HG03469 (cell line): ENCODE results near the gene TRIP4.
"Not testable (repeated sequence)": the region's sequence is repeated elsewhere in the genome, so short reads cannot be mapped to it uniquely, and the experiment has no call there.

Experiments used
- ATAC-seq: cut with Tn5 transposase; IDR thresholded peaks from one replicate; pipeline ENCODE4 v1.9.1; 2021; ENCODE audit warnings: mild to moderate bottlenecking, moderate library complexity, moderate number of reproducible peaks; ENCODE audit not compliant: unreplicated experiment

The TRIP4 gene

GRCh38 chr15:64478863-64479262, 91.2 kb downstream of the TRIP4 start:
- ATAC-seq = no peak

- no peak for ATAC-seq
Measured at GRCh38 chr15:64480891-64481290, 93.3 kb downstream of the TRIP4 start.

- ATAC-seq = no peak
Measured at GRCh38 chr15:64483749-64484148, 96.1 kb downstream of the TRIP4 start.

- ATAC-seq = no peak
Measured at GRCh38 chr15:64485796-64486195, 98.2 kb downstream of the TRIP4 start.

GRCh38 chr15:64490598-64491259, 103.1 kb downstream of the TRIP4 start:
- ATAC-seq = no peak

GRCh38 chr15:64493641-64494040, 106.0 kb downstream of the TRIP4 start:
- no peak for ATAC-seq

- ATAC-seq = not testable (repeated sequence)
Measured at GRCh38 chr15:64495968-64496367, 108.3 kb downstream of the TRIP4 start.

- ATAC-seq = no peak
Measured at GRCh38 chr15:64500695-64501395, 113.2 kb downstream of the TRIP4 start.

- ATAC-seq = no peak
Measured at GRCh38 chr15:64501396-64501715, 113.7 kb downstream of the TRIP4 start.

GRCh38 chr15:64502151-64502550, 114.5 kb downstream of the TRIP4 start:
- ATAC-seq = no peak

GRCh38 chr15:64502551-64502950, 114.9 kb downstream of the TRIP4 start:
- ATAC-seq = no peak

GRCh38 chr15:64503197-64503596, 115.6 kb downstream of the TRIP4 start:
- ATAC-seq = no peak

- no peak for ATAC-seq
Measured at GRCh38 chr15:64503640-64504039, 116.0 kb downstream of the TRIP4 start.
